Upper lobe of right lung (tissue), 1 donor: ENCODE results near the gene PPP2R2C. TPM values are rescaled to one million over a fixed set of nuclear protein-coding genes. Genes with fewer than 3 reads are reported as not detected.

Source experiments
- ATAC-seq: fragments of 200-7000 bp; cut with Tn5 transposase; one replicate; pipeline ENCODE4 v1.9.1; 2020; ENCODE audit warnings: mild to moderate bottlenecking, moderate library complexity
- DNase-seq: peaks from one replicate; pipeline ENCODE4 v3.0.0-alpha.2; 2020
- H3K27ac ChIP-seq: fragments of 200-600 bp; one replicate; pipeline ENCODE4 v1.8.0; 2022
- H3K27me3 ChIP-seq: fragments of 200-600 bp; one replicate; pipeline ENCODE4 v1.8.0; 2022; ENCODE audit warnings: mild to moderate bottlenecking
- H3K36me3 ChIP-seq: fragments of 200-600 bp; one replicate; pipeline ENCODE4 v1.8.0; 2022
- H3K4me1 ChIP-seq: fragments of 200-600 bp; one replicate; pipeline ENCODE4 v1.8.0; 2022
- H3K4me3 ChIP-seq: fragments of 200-600 bp; one replicate; pipeline ENCODE4 v1.8.0; 2022; ENCODE audit warnings: mild to moderate bottlenecking
- H3K9me3 ChIP-seq: fragments of 200-600 bp; one replicate; pipeline ENCODE4 v1.8.0; 2022
- intact Hi-C: fragments of 100-400 bp; cut with DNase I; formaldehyde crosslinking; loops from one replicate; pipeline ENCODE4 v1.11.0; 2022
- total RNA-seq: library from RNA; stranded (reverse); fragmentation: NEBNext Ultra II Directional; extraction: Animal tissue kit (Norgen Biotek cat#: 25700); gene quantifications from one replicate; pipeline ENCODE4 v1.2.1, GENCODE V29; 2021
- TF ChIP-seq, protein P1 (sequence below): fragments of 200-600 bp; IDR thresholded peaks from one replicate; pipeline ENCODE4 v1.8.0; 2022; ENCODE audit warnings: antibody characterized with exemption
- donor health status: DM: no; HTN: yes; CAD: no; lungs with severe emphysema.

Gene PPP2R2C
- total RNA-seq, 1 donor from 2014 or later = 0.09 TPM

DNA sequence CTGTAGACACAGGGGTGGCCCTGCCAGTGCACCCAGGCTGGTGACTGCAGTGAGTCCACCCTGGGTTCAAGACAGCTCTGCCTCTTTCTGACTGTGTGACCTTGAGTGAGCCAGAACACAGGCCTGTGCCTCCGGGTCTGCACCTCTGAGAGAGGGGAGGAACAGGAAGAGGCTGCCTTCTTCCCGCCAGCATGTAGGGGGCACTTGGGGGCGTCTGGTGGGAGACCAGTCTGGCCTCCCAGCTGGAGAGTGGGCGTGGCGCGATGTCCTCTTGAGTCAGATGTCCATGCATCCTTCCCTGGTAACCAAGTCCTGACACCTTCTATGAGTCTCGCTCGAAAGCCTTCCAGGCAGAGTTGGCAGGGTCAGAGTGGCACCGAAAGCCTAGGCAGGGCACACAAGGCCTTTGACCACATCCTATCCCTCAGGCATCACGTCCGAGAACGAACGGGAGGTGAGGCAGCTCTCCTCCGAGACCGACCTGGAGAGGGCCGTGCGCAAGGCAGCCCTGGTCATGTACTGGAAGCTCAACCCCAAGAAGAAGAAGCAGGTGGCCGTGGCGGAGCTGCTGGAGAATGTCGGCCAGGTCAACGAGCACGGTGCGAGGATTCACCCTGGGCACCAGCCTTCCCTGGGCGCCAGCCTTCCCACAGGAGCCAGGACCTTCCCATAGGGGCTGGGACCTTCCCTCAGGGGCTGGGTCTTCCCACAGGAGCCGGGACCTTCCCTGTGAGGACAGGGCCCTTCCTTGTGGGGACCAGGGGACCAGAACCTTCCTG, 181.5 kb downstream of the PPP2R2C start:
- no peaks in the 10 kb centered on the region for H3K27me3 ChIP-seq
- DNase-seq (no peak), ATAC-seq (no peak)
- intact Hi-C loops = no loop called here
- peaks cover 46% of the 10 kb centered on the region for H3K36me3 ChIP-seq
- no peaks in the 10 kb centered on the region for H3K4me1 ChIP-seq
- TF ChIP-seq, protein P1, sequence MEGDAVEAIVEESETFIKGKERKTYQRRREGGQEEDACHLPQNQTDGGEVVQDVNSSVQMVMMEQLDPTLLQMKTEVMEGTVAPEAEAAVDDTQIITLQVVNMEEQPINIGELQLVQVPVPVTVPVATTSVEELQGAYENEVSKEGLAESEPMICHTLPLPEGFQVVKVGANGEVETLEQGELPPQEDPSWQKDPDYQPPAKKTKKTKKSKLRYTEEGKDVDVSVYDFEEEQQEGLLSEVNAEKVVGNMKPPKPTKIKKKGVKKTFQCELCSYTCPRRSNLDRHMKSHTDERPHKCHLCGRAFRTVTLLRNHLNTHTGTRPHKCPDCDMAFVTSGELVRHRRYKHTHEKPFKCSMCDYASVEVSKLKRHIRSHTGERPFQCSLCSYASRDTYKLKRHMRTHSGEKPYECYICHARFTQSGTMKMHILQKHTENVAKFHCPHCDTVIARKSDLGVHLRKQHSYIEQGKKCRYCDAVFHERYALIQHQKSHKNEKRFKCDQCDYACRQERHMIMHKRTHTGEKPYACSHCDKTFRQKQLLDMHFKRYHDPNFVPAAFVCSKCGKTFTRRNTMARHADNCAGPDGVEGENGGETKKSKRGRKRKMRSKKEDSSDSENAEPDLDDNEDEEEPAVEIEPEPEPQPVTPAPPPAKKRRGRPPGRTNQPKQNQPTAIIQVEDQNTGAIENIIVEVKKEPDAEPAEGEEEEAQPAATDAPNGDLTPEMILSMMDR = no peak
- H3K4me3 ChIP-seq = no peak overlapping the region
- no peaks in the 10 kb centered on the region for H3K9me3 ChIP-seq
- H3K27ac ChIP-seq = no peak overlapping the region

GRCh38 chr4:6290256-6290655, 182.2 kb downstream of the PPP2R2C start:
- TF ChIP-seq, protein P1 = no peak
- H3K36me3 ChIP-seq = peaks cover 39% of the 10 kb centered on the region
- no peaks in the 10 kb centered on the region for H3K9me3 ChIP-seq
- no peaks in the 10 kb centered on the region for H3K27me3 ChIP-seq
- no peak overlapping the region for H3K4me3 ChIP-seq
- no peaks in the 10 kb centered on the region for H3K4me1 ChIP-seq
- ATAC-seq (no peak), DNase-seq (no peak)
- intact Hi-C loops = no loop called here
- no peak overlapping the region for H3K27ac ChIP-seq

DNA sequence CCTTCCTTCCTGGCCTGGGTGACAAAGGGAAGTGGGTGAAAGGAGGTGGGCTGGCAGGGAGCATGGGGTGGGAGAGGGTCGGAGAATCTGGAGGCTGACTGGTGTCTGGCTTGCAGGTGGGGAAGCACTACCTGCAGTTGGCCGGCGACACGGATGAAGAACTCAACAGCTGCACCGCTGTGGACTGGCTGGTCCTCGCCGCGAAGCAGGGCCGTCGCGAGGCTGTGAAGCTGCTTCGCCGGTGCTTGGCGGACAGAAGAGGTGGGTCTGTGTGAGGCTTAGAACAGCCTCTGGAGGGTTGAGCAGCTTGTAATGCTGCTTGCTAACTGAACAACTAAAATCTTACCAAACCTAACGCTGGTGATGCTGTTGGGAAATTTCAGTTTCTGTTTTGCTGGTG, 183.5 kb downstream of the PPP2R2C start:
- intact Hi-C loops = no loop called here
- DNase-seq (no peak), ATAC-seq (no peak)
- Histone ChIP-seq H3K36me3 (peaks cover 32% of the 10 kb centered on the region), H3K4me3 (no peak overlapping the region), H3K27ac (no peak overlapping the region), H3K27me3 (no peaks in the 10 kb centered on the region), H3K9me3 (no peaks in the 10 kb centered on the region), H3K4me1 (no peaks in the 10 kb centered on the region)
- TF ChIP-seq, protein P1 = no peak

DNA sequence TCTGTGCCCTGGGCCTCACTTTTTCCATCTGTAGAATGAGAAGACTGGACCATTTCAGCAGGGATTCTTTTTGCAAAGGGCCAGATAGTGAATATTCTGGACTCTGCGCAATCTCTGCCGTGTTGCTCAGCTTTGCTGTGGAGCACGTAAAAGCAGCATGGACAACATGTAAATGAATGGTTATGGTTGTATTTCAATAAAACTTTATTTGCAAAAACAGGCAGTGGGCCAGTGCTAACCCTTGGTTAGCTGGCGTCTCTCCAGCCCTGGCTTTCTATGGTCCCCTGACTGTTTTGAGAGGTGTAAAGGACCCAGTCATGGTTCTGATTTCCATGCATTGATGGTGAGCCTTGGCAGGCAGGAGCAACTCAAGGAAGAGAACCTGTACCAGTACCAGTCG, 184.1 kb downstream of the PPP2R2C start:
- TF ChIP-seq, protein P1 = no peak
- H3K9me3 ChIP-seq = no peaks in the 10 kb centered on the region
- no peaks in the 10 kb centered on the region for H3K4me1 ChIP-seq
- peaks cover 27% of the 10 kb centered on the region for H3K36me3 ChIP-seq
- no peak overlapping the region for H3K27ac ChIP-seq
- no peaks in the 10 kb centered on the region for H3K27me3 ChIP-seq
- intact Hi-C loops = no loop called here
- no peak overlapping the region for H3K4me3 ChIP-seq
- ATAC-seq = no peak
- no peak for DNase-seq

DNA sequence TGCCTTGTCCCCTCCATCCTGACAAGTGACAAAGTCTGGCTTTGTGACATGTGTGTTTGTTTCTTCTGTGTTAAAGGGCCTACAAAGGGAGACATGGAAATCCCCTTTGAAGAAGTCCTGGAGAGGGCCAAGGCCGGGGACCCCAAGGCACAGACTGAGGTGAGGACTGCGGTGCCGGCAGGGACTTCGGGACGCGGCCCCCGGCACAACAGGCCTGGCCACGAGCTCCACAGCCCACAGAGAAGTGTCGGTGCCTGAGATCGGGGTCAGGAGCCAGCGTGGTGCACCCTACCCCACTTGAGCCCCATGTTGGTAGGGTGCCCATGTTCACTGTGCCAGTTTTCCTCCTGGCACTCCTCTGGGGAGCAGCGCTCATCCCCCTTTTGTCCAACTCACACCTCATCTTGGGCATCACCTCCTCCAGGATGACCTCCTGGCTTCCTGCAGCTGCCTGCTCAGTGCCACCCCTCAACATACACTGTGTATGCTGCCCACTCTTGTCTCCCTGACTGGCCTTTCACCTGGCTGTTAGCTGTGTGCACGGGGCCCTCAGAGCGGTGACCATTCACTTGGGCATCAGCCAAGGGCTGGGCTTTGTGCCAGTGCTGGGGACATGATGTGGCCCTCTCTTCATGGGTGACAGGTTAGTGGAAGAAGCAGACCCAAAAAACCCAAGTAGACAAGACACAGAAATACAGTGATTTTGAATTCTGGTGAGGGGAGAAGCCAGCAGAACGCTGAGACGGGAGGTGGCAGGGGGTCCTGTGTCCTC, 185.2 kb downstream of the PPP2R2C start:
- Histone ChIP-seq H3K36me3 (peaks cover 27% of the 10 kb centered on the region), H3K27ac (no peak overlapping the region), H3K9me3 (no peaks in the 10 kb centered on the region), H3K4me1 (peaks cover 9% of the 10 kb centered on the region), H3K27me3 (no peaks in the 10 kb centered on the region), H3K4me3 (no peak overlapping the region)
- TF ChIP-seq, protein P1 = no peak
- intact Hi-C loops = no loop called here
- ATAC-seq (no peak), DNase-seq (no peak)
